GM23248 (cell line): Measurements from ENCODE around the gene ASZ1.

Experiments
- EZH2 ChIP-seq: fragments of 200-600 bp; sonication (generic); IDR thresholded peaks from 2 replicates; pipeline ENCODE4 v1.6.1; 2018; ENCODE audit warnings: antibody characterized with exemption, mild to moderate bottlenecking; ENCODE audit not compliant: insufficient read depth, poor library complexity, severe bottlenecking
- EZH2phosphoT487 ChIP-seq: fragments of 200-600 bp; sonication (generic); IDR thresholded peaks from 2 replicates; pipeline ENCODE4 v1.6.1; 2018; ENCODE audit warnings: antibody characterized with exemption, moderate library complexity, mild to moderate bottlenecking, low read depth; ENCODE audit not compliant: insufficient read depth

DNA sequence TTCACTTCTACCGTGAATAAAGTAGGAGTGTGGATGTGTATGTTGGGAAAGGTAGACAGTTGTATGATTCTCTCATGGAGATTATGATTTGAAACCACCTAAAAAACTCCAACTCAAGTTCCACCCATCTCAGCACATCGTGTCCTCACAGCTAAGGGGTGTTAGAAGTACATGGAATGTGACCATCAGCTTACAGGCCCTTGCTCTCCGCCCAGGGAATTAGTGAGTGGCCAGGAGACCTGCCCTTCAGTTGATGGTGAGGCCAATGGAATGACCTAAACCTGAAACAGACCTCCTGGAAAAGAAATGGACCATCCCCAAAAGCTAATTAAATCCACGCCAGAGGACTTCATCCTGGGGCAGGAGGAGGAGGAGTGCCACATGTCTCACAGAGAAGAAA is 102.3 kb downstream of the ASZ1 start:
- TF ChIP-seq EZH2phosphoT487 (no peak), EZH2 (no peak)
